IMR-90 (cell line): ENCODE measurements around the gene GBP7. TPM values are rescaled to one million over a fixed set of nuclear protein-coding genes. Genes with fewer than 3 reads are reported as not detected.
"Not testable (repeated sequence)": the region's sequence is repeated elsewhere in the genome, so short reads cannot be mapped to it uniquely, and the experiment has no call there.

Source experiments
- ATAC-seq: fragments of 200-7000 bp; cut with Tn5 transposase; 2 replicates; pipeline ENCODE4 v1.9.1; 2020; ENCODE audit warnings: low read depth, mild to moderate bottlenecking, moderate library complexity
- BruUV-seq: library from RNA; stranded (reverse); fragments of 400-500 nt; replicated peaks from 2 replicates; lab custom pipeline; 2021; lab: Mats Ljungman, UMichigan
- CTCF ChIA-PET: fragments of 300-600 bp; formaldehyde crosslinking; extraction: SDS; loops from one replicate; lab custom pipeline; 2021; ENCODE audit warnings: antibody characterized with exemption; lab: Yijun Ruan, JAX
- POLR2A ChIA-PET: fragments of 300-600 bp; sonication (Branson Sonifier 250); formaldehyde crosslinking; loops from one replicate; lab custom pipeline; 2022; ENCODE audit warnings: antibody characterized with exemption; ENCODE audit not compliant: unreplicated experiment; lab: Charles Lee
- DNase-seq: peaks from one replicate; pipeline ENCODE4 v3.0.0; 2013
- H2AFZ ChIP-seq: replicated peaks from 2 replicates; pipeline ENCODE3; 2013; ENCODE audit warnings: low read length, mild to moderate bottlenecking; ENCODE audit not compliant: poor library complexity
- H2AK5ac ChIP-seq: 2 replicates; pipeline ENCODE4 v1.6.1; 2013; ENCODE audit warnings: low read depth, low read length, inconsistent platforms
- H2AK9ac ChIP-seq: replicated peaks from 2 replicates; pipeline ENCODE3; 2013; ENCODE audit warnings: mild to moderate bottlenecking, low read depth, low read length, moderate library complexity; ENCODE audit not compliant: poor library complexity
- H2BK120ac ChIP-seq: 2 replicates; pipeline ENCODE4 v1.6.1; 2013; ENCODE audit warnings: low read depth, low read length, inconsistent platforms
- H2BK15ac ChIP-seq: 3 replicates; pipeline ENCODE4 v1.6.1; 2013; ENCODE audit warnings: low read depth, low read length, inconsistent platforms
- H2BK20ac ChIP-seq: 2 replicates; pipeline ENCODE4 v1.6.1; 2013; ENCODE audit warnings: low read depth, mild to moderate bottlenecking, inconsistent platforms, low read length, moderate library complexity
- H2BK5ac ChIP-seq: 2 replicates; pipeline ENCODE4 v1.6.1; 2013; ENCODE audit warnings: mild to moderate bottlenecking, low read depth, low read length, inconsistent platforms; ENCODE audit not compliant: poor library complexity, severe bottlenecking
- H3K14ac ChIP-seq: replicated peaks from 2 replicates; pipeline ENCODE4 v1.6.1; 2013; ENCODE audit warnings: low read depth, low read length, inconsistent platforms
- H3K18ac ChIP-seq: 2 replicates; pipeline ENCODE4 v1.6.1; 2013; ENCODE audit warnings: low read depth, low read length, control low read depth
- H3K23ac ChIP-seq: 2 replicates; pipeline ENCODE4 v1.6.1; 2013; ENCODE audit warnings: low read depth, low read length, inconsistent platforms
- H3K27ac ChIP-seq: 2 replicates; pipeline ENCODE4 v1.5.1; 2013; ENCODE audit warnings: mild to moderate bottlenecking, control low read depth, low read length; ENCODE audit not compliant: insufficient read depth
- H3K27me3 ChIP-seq: 2 replicates; pipeline ENCODE4 v1.6.1; 2013; ENCODE audit warnings: low read length; ENCODE audit not compliant: control insufficient read depth, insufficient read depth
- H3K36me3 ChIP-seq: 2 replicates; pipeline ENCODE4 v1.6.1; 2013; ENCODE audit warnings: low read length, mixed read lengths; ENCODE audit not compliant: control insufficient read depth, insufficient read depth
- H3K4ac ChIP-seq: 2 replicates; pipeline ENCODE4 v1.6.1; 2013; ENCODE audit warnings: low read depth, low read length, inconsistent platforms
- H3K4me1 ChIP-seq: 2 replicates; pipeline ENCODE4 v1.6.1; 2013; ENCODE audit warnings: low read length, mixed read lengths; ENCODE audit not compliant: control insufficient read depth, insufficient read depth
- H3K4me2 ChIP-seq: 2 replicates; pipeline ENCODE4 v1.6.1; 2013; ENCODE audit warnings: low read depth, mild to moderate bottlenecking, control low read depth, low read length, moderate library complexity
- H3K4me3 ChIP-seq: 2 replicates; pipeline ENCODE4 v1.5.1; 2013; ENCODE audit warnings: low read depth, mild to moderate bottlenecking, control low read depth, low read length, moderate library complexity; ENCODE audit not compliant: insufficient read depth
- H3K56ac ChIP-seq: 2 replicates; pipeline ENCODE4 v1.6.1; 2013; ENCODE audit warnings: low read length, inconsistent platforms; ENCODE audit not compliant: insufficient read depth; ENCODE audit errors: extremely low read depth
- H3K79me1 ChIP-seq, 2 experiments: 2 replicates each; pipeline ENCODE4 v1.6.1; 2013; ENCODE audit warnings: low read length in 2 of 2, inconsistent platforms in 1 of 2, low read depth in 1 of 2
- H3K9ac ChIP-seq: 2 replicates; pipeline ENCODE4 v1.6.1; 2013; ENCODE audit warnings: low read depth, low read length, control low read depth
- H3K9me1 ChIP-seq: 2 replicates; pipeline ENCODE4 v1.6.1; 2013; ENCODE audit warnings: low read length, inconsistent platforms; ENCODE audit not compliant: insufficient read depth
- H3K9me3 ChIP-seq: 2 replicates; pipeline ENCODE4 v1.6.1; 2013; ENCODE audit warnings: low read length; ENCODE audit not compliant: control insufficient read depth, insufficient read depth
- H4K20me1 ChIP-seq: 2 replicates; pipeline ENCODE4 v1.6.1; 2013; ENCODE audit warnings: low read length, inconsistent platforms; ENCODE audit not compliant: insufficient read depth
- H4K5ac ChIP-seq: 2 replicates; pipeline ENCODE4 v1.6.1; 2013; ENCODE audit warnings: mild to moderate bottlenecking, low read depth, low read length, control low read depth
- H4K8ac ChIP-seq, 2 experiments: 2 replicates each; pipeline ENCODE4 v1.6.1; 2013; ENCODE audit warnings: low read depth in 2 of 2, low read length in 2 of 2, control low read depth in 1 of 2, inconsistent platforms in 1 of 2
- H4K91ac ChIP-seq: 2 replicates; pipeline ENCODE4 v1.6.1; 2013; ENCODE audit warnings: low read depth, low read length, inconsistent platforms; ENCODE audit not compliant: insufficient read depth
- WGBS, 2 experiments: methylation state at CpG; one replicate each; pipeline versions ENCODE4 v1.1.5 to v1.1.7; 2013; ENCODE audit warnings: missing lambda C conversion rate in 2 of 2; ENCODE audit not compliant: insufficient read length in 1 of 2; ENCODE audit errors: extremely low coverage in 2 of 2; 5-methylcytosine and 5-hydroxymethylcytosine counted together
- dilution Hi-C: fragments of 300-500 bp; cut with HindIII; formaldehyde crosslinking; loops from one replicate; pipeline ENCODE4 v1.14.3; 2018; ENCODE audit warnings: low sequenced_read_pairs; ENCODE audit not compliant: unreplicated experiment
- in situ Hi-C: fragments of 300-500 bp; cut with MboI; formaldehyde crosslinking; loops from 3 replicates; pipeline ENCODE4 v1.14.3; 2019; ENCODE audit warnings: low sequenced_read_pairs, inconsistent platforms, mixed read lengths
- intact Hi-C: fragments of 100-400 bp; cut with micrococcal nuclease; formaldehyde crosslinking; loops from 2 replicates; pipeline ENCODE4 v1.10.0; 2022
- polyA plus RNA-seq, 3 experiments: library from polyadenylated mRNA; depleted of rRNA; stranded (reverse); fragments of >200 nt; gene quantifications; 2 replicates each; pipeline ENCODE4 v1.2.3, GENCODE V29; 2012; ENCODE audit warnings: low replicate concordance in 1 of 3
- total RNA-seq: library from RNA; depleted of rRNA; stranded (reverse); fragments of >200 nt; gene quantifications from 2 replicates; pipeline ENCODE4 v1.2.3, GENCODE V29; 2012

GBP7 gene
- total and polyA plus RNA-seq, 2 of the 4 experiments (the other 2 are of a cell fraction): not detected

DNA sequence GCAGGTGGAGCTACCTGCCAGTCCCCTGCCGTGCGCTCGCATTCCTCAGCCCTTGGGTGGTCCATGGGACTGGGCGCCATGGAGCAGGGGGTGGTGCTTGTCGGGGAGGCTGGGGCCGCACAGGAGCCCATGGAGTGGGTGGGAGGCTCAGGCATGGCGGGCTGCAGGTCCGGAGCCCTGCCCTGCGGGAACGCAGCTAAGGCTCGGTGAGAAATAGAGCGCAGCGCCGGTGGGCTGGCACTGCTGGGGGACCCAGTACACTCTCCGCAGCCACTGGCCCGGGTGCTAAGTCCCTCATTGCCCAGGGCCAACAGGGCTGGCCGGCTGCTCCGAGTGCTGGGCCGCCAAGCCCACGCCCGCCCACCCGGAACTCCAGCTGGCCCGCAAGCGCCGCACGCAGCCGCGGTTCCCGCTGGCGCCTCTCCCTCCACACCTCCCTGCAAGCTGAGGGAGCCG lies 47.8 kb downstream of the GBP7 start:
- H3K4ac ChIP-seq, POLR2A ChIA-PET, H3K14ac ChIP-seq, H3K79me1 ChIP-seq, ATAC-seq, H4K8ac ChIP-seq, in situ Hi-C loops, H3K9ac ChIP-seq, H4K91ac ChIP-seq, BruUV-seq, H4K20me1 ChIP-seq, H3K4me2 ChIP-seq, H3K9me1 ChIP-seq, H2BK5ac ChIP-seq, H2BK20ac ChIP-seq, H3K4me1 ChIP-seq, H3K56ac ChIP-seq, DNase-seq, H3K9me3 ChIP-seq, H2AFZ ChIP-seq, intact Hi-C loops, H3K27me3 ChIP-seq, H3K36me3 ChIP-seq, H2AK5ac ChIP-seq, H3K23ac ChIP-seq, H2BK120ac ChIP-seq, H4K5ac ChIP-seq, H2BK15ac ChIP-seq, dilution Hi-C loops, H2AK9ac ChIP-seq, H3K4me3 ChIP-seq, H3K18ac ChIP-seq, H3K27ac ChIP-seq: not testable (repeated sequence)
- 100% methylated on average over 7 of the region's 31 CpGs; no CpG with 5 or more reads in 1 of the 2 experiments for WGBS, 2 experiments
- CTCF ChIA-PET: interaction anchor here (0.6 kb wide), 1 partner anchor 111 kb away, joined by 3 read pairs; no protein-coding TSS in a partner anchor

DNA sequence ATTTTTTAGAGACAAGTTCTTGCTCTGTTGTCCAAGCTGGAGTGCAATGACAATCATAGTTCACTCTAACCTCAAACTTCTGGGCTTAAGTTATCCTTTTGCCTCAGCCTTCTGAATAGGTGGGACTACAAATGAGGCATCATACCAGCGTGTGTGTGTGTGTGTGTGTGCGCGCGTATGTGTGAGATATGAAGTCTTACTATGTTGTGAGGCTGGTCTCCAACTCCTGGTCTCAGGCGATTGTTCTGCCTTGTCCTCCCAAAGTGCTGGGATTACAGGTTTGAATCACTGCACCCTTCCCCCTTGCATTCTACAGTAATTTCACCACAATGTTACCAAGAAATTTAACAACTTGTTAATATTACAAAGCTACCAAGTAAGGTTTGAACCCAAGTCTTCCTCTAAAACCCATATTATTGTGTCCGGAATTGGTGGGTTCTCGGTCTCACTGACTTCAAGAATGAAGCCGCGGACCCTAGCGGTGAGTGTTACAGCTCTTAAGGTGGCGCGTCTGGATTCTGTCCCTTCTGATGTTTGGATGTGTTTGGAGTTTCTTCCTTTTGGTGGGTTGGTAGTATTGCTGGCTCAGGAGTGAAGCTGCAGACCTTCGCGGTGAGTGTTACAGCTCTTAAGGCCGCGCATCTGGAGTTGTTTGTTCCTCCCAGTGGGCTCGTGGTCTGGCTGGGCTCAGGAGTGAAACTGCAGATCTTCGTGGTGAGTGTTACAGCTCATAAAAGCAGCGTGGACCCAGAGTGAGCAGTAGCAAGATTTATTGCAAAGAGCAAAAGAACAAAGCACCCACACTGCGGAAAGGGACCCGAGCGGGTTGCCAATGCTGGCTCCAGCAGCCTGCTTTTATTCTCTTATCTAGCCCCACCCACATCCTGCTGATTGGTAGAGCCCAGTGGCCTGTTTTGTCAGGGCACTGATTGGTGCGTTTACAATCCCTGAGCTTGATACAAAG lies 48.9 kb downstream of the GBP7 start:
- Histone ChIP-seq H2BK120ac (peak overlapping the region; percentile 90), H4K91ac (peak overlapping the region; percentile 24), H4K5ac (peak overlapping the region; percentile 91), H2BK5ac (peak overlapping the region; percentile 66), H3K4ac (peak overlapping the region; percentile 19; the same call in 1 of the 2 replicates), H3K9ac (peak overlapping the region; percentile 29; the same call in 1 of the 2 replicates), H3K14ac (0 out of 2 replicates have a peak overlapping the region, but pooled peaks have one; percentile 61), H4K8ac (peak overlapping the region in 1 of 2 experiments; percentile 76; a peak in 2 of 4 replicates), H3K18ac (peak overlapping the region; percentile 91), H2BK15ac (peak overlapping the region; percentile 84; the same call in 2 of the 3 replicates), H2AK5ac (peak overlapping the region; percentile 91), H3K27ac (peak overlapping the region; percentile 95), H2BK20ac (peak overlapping the region; percentile 3; the same call in 1 of the 2 replicates), H3K4me2 (peak overlapping the region; percentile 54; the same call in 1 of the 2 replicates)
- DNase-seq, H3K4me3 ChIP-seq, in situ Hi-C loops, intact Hi-C loops, H4K20me1 ChIP-seq, H3K56ac ChIP-seq, BruUV-seq, H3K27me3 ChIP-seq, H2AFZ ChIP-seq, H3K23ac ChIP-seq, H3K36me3 ChIP-seq, H2AK9ac ChIP-seq, H3K79me1 ChIP-seq, H3K4me1 ChIP-seq, dilution Hi-C loops, H3K9me3 ChIP-seq, H3K9me1 ChIP-seq, ATAC-seq: not testable (repeated sequence)
- 83% methylated on average over 2 of the region's 23 CpGs; no CpG with 5 or more reads in 1 of the 2 experiments for WGBS, 2 experiments
- ChIA-PET CTCF (interaction anchor here (0.6 kb wide), 1 partner anchor 110 kb away, joined by 3 read pairs; no protein-coding TSS in a partner anchor), POLR2A (interaction anchor here (1.2 kb wide), 1 partner anchor 62 kb away, joined by 3 read pairs; the partner anchor contains the start of gene GBP1)
